Globus pallidus (tissue), 1 donor: ENCODE data around the gene NELL1.

Source experiments
- DNase-seq: peaks from one replicate; pipeline ENCODE4 v3.0.0-alpha.2; 2015; ENCODE audit warnings: low spot score

Gene NELL1

DNA sequence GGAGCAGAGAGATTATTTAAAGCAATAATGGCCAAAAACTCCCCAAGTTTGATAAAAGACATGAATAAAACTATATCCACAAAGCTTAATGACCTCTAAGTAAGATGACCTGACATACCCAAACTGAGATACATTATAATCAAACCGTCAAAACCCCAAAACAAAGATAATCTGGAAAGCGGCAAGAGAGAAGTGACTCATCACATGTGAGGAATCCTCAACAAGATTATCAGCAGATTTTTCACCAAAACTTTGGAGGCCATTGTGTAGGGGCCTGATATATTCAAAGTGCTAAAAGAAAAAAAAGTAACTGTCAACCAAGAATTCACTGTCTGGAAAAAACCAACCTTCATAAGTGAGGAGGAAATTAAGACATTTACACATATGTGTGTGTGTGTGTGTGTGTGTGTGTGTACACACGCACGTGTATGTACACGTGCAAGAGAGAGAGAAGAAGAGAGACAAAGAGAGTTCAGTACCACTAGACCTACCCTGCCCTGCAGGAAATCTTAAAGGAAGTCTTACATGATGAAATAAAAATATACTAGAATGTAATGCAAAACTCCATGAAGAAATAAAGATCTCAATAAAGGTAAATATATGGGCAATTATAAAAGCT is 752.4 kb downstream of the NELL1 start:
- no peak for DNase-seq

DNA sequence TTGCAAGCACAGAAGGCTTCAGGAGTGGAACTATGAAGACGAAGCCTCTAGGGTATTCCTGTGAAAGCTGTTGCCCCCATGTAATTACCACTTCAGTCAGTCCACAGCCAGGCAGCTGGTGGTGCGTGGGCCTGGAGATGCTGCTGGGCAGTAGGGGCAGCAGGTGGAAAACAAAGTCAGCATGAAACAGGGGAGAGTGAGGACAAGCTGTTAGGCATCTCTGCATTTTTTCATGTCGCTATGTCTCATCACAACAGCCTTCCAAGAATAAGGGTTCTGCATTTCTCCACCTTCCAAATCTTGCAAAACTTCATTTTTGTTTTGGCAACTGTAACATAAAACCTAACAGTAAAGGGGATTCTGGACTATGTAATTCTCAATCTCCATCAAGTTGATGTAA is 757.5 kb downstream of the NELL1 start:
- no peak for DNase-seq

GRCh38 chr11:21427726-21428125 is 758.3 kb downstream of the NELL1 start:
- DNase-seq = no peak

- DNase-seq = no peak
Observed at GRCh38 chr11:21428796-21429195, 759.4 kb downstream of the NELL1 start.

DNA sequence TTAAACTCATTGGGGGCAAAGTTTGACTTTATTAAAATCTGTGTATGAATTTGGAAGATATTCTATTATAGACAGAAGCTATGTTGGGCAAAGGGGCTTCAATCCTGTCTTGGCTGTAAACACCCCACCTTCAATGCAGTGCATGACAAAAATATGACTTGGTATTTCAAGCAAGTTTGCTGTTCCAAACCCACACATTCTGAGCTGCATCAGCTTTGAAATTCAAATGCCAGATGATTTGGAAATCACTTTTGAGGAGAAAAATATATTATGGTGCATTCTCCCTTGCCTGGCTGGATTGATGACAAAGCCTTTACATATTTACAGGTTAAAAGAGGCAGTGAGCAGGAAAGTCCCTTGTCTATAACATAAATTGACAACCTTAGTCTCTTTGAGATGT is 760.0 kb downstream of the NELL1 start:
- DNase-seq = no peak

DNA sequence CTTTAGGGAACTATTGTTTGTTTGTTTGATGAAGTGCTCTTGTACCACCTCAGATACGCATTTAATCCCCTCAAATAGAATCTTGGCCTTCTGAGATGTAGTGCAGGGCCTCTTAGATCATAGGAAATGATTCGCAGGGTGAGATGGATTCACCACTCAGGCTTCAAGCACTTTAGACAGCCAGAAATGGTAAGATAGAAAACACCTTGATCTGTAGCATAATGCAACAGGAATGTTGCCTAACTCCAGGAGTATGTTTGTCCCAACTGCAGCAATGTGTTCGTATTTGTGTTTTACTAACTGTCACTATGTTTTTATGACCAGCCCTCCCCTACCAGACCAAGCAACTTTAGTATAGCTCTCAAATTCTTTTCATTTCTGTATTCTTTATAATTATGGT is 761.2 kb downstream of the NELL1 start:
- DNase-seq = no peak

DNA sequence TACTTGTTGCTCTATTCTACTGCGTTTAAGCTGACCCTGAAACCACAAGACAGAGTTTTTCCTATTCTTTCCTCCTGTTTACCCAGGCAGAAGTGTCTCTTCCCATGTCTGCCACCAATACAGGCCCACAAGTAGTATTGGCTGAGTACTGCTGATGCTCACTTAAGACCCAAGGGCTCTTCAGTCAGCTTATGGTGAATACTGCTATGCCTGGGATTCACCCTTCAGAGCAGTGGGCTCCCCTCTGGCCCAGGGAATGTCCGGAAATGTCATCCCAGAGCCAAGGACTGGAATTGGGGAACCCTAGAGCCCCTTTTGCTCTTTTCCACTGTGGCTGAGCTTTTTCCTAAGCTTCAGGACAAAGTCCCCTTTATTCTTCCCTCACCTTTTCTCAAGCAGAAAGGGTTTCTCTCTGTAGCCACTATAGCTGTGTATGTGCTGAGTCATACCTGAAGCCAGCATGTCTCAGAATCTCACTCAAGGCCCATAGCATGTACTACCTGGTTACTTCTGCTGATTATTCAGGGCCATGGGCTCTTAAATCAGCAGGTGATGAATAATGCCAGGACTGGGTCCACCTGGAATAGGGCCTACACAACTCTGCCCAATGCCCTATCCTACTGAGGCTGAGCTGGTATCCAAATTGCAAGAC is 777.7 kb downstream of the NELL1 start:
- DNase-seq = no peak

DNA sequence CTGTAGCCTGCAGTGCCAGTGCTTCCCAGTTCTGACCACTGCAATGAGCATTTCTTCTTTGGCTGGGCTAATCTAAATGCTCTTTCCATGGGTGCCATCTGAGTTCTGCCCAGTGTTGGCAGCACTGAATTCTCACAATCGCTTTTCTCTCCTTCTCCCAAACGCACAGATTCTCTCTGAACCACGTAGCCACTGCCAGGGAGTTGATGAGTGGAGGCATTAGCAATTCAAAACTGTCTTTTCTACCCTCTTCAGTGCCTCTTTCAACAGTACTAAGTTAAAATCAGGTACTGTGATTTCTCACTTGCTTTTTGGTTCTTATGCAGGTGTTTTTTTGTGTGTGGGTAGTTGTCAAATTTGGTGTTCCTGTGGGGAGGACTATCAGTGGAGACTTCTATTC is 778.5 kb downstream of the NELL1 start:
- no peak for DNase-seq

- DNase-seq = no peak
Observed at GRCh38 chr11:21456186-21456585, 786.8 kb downstream of the NELL1 start.

DNA sequence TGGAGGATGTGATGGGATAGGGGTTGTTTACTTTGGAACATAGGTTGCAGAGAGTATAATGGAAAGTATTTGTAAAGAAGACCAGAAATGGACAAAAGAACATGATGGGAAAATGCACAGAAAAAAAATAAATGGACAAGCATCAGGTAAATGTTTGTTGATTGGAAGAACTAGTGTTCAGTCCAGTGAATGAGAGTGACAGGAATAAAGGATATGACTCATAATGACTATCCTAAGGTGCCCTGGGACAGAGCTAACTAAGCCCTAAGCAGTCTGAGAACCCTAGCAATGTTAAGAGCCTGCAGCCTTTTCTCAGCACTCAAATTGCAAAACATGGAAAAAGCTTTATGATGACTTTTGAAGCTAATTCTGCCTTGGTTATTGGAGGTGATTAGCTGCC is 790.7 kb downstream of the NELL1 start:
- DNase-seq = no peak

DNA sequence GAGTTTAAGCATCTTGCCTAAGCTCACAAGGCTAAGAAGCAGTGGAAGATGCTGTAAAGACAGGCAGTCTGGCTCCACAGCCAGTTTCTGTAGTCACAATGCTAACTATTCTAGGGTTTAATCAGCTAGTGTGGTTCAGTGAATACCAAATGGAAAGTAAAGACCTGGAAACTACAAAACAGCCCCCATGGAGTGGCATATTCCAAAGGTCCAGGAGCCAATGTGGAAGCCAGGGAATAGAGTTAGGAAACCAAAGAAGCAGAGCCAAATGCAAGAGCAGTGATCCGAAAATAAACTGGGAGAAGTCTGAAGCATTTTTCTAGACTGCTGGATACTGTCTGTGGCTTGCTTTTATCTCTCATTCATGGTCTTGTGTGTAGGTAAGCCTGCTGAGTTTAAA is 792.3 kb downstream of the NELL1 start:
- DNase-seq = peak; percentile 1

- DNase-seq = no peak
Observed at GRCh38 chr11:21464601-21465193, 795.3 kb downstream of the NELL1 start.

DNA sequence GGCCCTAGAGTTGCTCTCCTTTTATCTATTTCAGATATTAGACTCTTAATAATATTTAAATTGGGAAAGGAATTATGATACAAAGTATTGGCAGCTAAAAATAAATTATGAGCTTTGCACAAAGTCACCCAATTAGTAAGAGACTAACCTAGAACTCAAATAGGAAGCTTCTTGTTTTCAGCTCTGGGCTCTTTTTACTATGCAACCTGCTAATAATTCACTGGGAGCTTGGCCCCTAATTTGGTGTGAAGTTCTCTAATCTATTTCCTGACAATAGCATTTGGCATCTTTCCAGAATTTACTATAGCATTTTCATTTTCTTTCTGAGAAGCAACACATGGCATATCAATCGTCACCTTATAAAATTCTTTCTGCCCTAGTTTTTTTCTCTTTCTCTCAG is 795.8 kb downstream of the NELL1 start:
- DNase-seq = no peak

GRCh38 chr11:21465920-21466319 is 796.5 kb downstream of the NELL1 start:
- DNase-seq = no peak

- DNase-seq = no peak
Observed at GRCh38 chr11:21470521-21470920, 801.1 kb downstream of the NELL1 start.

DNA sequence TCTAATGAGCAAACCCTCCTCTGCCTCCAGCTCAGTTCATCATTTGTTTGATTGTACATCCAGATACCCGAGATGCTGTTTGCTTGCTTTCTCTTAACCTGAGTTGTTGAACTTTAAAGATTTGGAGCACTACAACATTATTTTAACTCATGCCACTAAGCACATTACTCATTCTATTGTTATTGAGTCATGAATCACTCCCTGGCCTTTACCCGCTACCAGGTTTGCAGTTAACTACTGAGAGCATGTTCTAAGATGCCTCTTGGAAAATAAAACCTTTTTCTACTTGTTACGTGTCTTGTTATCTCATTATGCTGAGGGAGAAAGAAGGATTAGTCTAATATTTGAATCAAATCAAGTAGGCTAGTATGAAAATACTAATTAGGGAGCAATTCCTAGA is 802.9 kb downstream of the NELL1 start:
- no peak for DNase-seq

- DNase-seq = no peak
Observed at GRCh38 chr11:21474529-21474928, 805.1 kb downstream of the NELL1 start.

- DNase-seq = no peak
Observed at GRCh38 chr11:21475276-21475675, 805.9 kb downstream of the NELL1 start.

- DNase-seq = no peak
Observed at GRCh38 chr11:21476588-21476987, 807.2 kb downstream of the NELL1 start.

- no peak for DNase-seq
Observed at GRCh38 chr11:21480240-21480639, 810.9 kb downstream of the NELL1 start.

DNA sequence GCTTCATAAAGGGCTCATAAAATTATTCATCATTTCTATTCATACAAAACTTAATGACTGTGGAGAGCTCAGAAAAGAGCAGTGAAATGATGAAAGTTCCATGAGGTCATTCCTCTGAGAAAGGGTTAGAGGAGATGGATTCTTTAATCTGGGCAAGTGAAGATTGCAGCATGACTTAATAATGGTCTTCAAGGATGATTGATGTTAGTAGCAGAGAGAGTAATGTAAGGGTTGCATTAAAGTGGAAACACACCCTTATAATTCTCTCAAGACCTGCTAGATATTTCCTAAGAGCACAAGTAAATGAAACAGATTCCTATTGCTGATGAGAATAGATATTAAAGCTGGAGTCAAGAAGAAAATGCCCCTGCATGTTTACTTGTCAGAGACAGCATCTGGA is 811.9 kb downstream of the NELL1 start:
- DNase-seq = no peak

DNA sequence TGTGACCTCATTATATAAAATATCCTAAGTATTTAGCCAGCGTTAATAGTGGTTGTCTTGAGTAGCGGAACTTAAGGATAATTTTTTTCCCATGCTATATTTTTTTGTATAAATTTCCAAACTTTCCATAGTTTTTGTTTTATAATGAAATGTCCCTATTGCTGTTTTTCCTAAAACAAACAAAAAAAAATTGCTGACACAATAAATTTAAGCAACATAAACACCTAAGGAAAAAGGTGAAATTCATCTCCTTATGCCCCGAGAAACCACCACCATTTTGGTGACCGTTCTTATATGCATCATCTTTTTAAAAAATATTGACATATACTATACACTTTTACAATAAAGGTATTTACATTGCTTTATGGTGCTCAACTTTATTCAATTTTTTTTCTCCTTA is 814.7 kb downstream of the NELL1 start:
- no peak for DNase-seq

DNA sequence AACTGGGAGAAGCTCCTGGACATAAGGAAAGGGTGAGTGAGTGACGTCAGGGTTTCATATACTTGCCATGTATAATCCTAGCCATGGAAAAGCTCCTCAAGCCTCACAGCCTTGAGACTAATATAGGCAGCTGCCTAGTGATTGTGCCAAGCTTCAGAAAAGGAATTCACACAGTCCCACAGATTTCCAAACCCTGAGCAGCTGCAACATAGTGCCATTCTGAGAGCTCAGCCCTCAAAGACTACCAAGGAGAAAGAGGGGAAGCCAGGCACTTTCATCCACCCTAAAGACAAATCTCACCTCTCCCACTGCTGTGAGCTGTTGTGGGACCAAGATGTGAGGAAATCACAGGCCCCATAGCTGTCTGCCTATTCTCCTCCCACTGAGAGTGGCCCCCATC is 815.6 kb downstream of the NELL1 start:
- DNase-seq = no peak

DNA sequence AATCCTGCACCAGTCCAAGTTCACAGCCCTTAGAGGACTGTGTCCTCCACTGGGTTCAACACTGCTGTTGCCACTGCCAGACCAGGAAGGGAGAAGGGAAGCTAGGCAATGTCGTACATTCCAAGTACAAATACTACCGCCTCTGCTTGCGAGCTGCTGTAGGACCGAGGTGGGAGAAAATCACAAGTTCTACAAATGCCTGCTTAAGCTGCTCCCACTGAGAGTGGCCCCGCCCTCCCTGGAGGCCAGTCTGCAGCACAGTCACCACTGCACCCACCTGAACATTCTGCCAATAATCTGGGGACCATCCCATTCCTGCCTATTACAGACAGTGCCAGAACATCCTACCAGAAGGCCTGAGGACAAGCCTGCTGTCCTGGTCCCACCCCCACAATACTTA is 816.0 kb downstream of the NELL1 start:
- no peak for DNase-seq
